GM23248 (cell line): ENCODE measurements around the gene CTU2. TPM values are rescaled to one million over a fixed set of nuclear protein-coding genes. Genes with fewer than 3 reads are reported as not detected.

ENCODE experiments used
- DNase-seq: peaks from one replicate; pipeline ENCODE4 v3.0.0-alpha.2; 2015
- H2AFZ ChIP-seq: fragments of 200-600 bp; sonication (generic); 2 replicates; pipeline ENCODE4 v1.6.1; 2016; ENCODE audit warnings: antibody characterized with exemption
- H3F3A ChIP-seq: fragments of 200-600 bp; sonication (generic); 2 replicates; pipeline ENCODE4 v1.6.1; 2016; ENCODE audit warnings: mild to moderate bottlenecking, antibody characterized with exemption, mixed run types; ENCODE audit not compliant: insufficient read depth
- H3K27ac ChIP-seq: fragments of 200-600 bp; sonication (generic); 2 replicates; pipeline ENCODE4 v1.5.1; 2016; ENCODE audit warnings: mild to moderate bottlenecking
- H3K27me3 ChIP-seq: fragments of 200-600 bp; sonication (generic); replicated peaks from 2 replicates; pipeline ENCODE4 v1.6.1; 2016; ENCODE audit warnings: mild to moderate bottlenecking; ENCODE audit not compliant: insufficient read depth
- H3K36me3 ChIP-seq: fragments of 200-600 bp; sonication (generic); 2 replicates; pipeline ENCODE4 v1.6.1; 2016; ENCODE audit warnings: low read depth, mild to moderate bottlenecking
- H3K4me1 ChIP-seq: fragments of 200-600 bp; sonication (generic); 2 replicates; pipeline ENCODE4 v1.6.1; 2016; ENCODE audit warnings: mild to moderate bottlenecking; ENCODE audit not compliant: insufficient read depth
- H3K4me2 ChIP-seq: fragments of 200-600 bp; sonication (generic); one replicate; pipeline ENCODE4 v1.6.1; 2016; ENCODE audit warnings: mild to moderate bottlenecking; ENCODE audit not compliant: unreplicated experiment
- H3K4me3 ChIP-seq: fragments of 200-600 bp; sonication (generic); 2 replicates; pipeline ENCODE4 v1.5.1; 2016; ENCODE audit warnings: mild to moderate bottlenecking
- H3K79me2 ChIP-seq: fragments of 200-600 bp; sonication (generic); 2 replicates; pipeline ENCODE4 v1.6.1; 2016; ENCODE audit warnings: mild to moderate bottlenecking; ENCODE audit not compliant: insufficient read depth
- H3K9ac ChIP-seq: fragments of 200-600 bp; sonication (generic); 2 replicates; pipeline ENCODE4 v1.6.1; 2016; ENCODE audit warnings: mild to moderate bottlenecking
- H3K9me2 ChIP-seq: fragments of 200-600 bp; sonication (generic); 2 replicates; pipeline ENCODE4 v1.6.1; 2016; ENCODE audit warnings: mixed run types, mild to moderate bottlenecking, moderate library complexity; ENCODE audit not compliant: insufficient read depth
- H3K9me3 ChIP-seq: fragments of 200-600 bp; sonication (generic); one replicate; pipeline ENCODE4 v1.6.1; 2017; ENCODE audit warnings: low read depth
- H4K20me1 ChIP-seq: fragments of 200-600 bp; sonication (generic); 2 replicates; pipeline ENCODE4 v1.6.0; 2016; ENCODE audit not compliant: insufficient read depth
- EZH2 ChIP-seq: fragments of 200-600 bp; sonication (generic); IDR thresholded peaks from 2 replicates; pipeline ENCODE4 v1.6.1; 2018; ENCODE audit warnings: antibody characterized with exemption, mild to moderate bottlenecking; ENCODE audit not compliant: insufficient read depth, poor library complexity, severe bottlenecking
- EZH2phosphoT487 ChIP-seq: fragments of 200-600 bp; sonication (generic); IDR thresholded peaks from 2 replicates; pipeline ENCODE4 v1.6.1; 2018; ENCODE audit warnings: antibody characterized with exemption, moderate library complexity, mild to moderate bottlenecking, low read depth; ENCODE audit not compliant: insufficient read depth
- WGBS, 2 experiments: methylation state at CpG; one replicate each; pipeline ENCODE4 v1.1.6; 2015 to 2017; ENCODE audit warnings: low lambda C conversion rate in 2 of 2, low coverage in 1 of 2; ENCODE audit errors: missing lambda C conversion rate in 2 of 2; 5-methylcytosine and 5-hydroxymethylcytosine counted together
- in situ Hi-C: fragments of 300-500 bp; cut with MboI; formaldehyde crosslinking; loops from 2 replicates; pipeline ENCODE4 v1.15.0; 2020
- polyA plus RNA-seq: library from polyadenylated mRNA; unstranded; fragments of >200 nt; fragmentation: Nextera tagmentation; extraction: Ambion mirVana; gene quantifications from 2 replicates; pipeline ENCODE4 v1.2.1, GENCODE V29; 2016
- total RNA-seq: library from RNA; depleted of rRNA; stranded (reverse); fragments of >200 nt; shearing (Covaris generic); gene quantifications from 2 replicates; pipeline ENCODE4 v1.2.3, GENCODE V29; 2014

CTU2 gene
- total and polyA plus RNA-seq, 2 experiments from 2014 or later: 16.1 to 20.4 TPM

- in situ Hi-C loops: no loop called here
- no peaks in the 10 kb centered on the region; the same call in 1 of the 2 replicates for H4K20me1 ChIP-seq
- DNase-seq: no peak
These were observed 36.7 kb downstream of the CTU2 start for GRCh38 chr16:88742896-88743605.

GRCh38 chr16:88743693-88744576 lies 37.6 kb downstream of the CTU2 start:
- peak; percentile 78 for DNase-seq
- 69 to 71% methylated on average over 27 to 32 of the region's 32 CpGs for WGBS, 2 experiments
- in situ Hi-C loops: no loop called here

More at GRCh38 chr16:88742896-88743605, 36.7 kb downstream of the CTU2 start:
- no peak overlapping the region for H3K9ac ChIP-seq
- no peak overlapping the region for H3K4me3 ChIP-seq
- no peaks in the 10 kb centered on the region for H3F3A ChIP-seq
- H3K9me3 ChIP-seq: no peaks in the 10 kb centered on the region
- no peak overlapping the region for H2AFZ ChIP-seq
- peaks cover 56% of the 10 kb centered on the region for H3K79me2 ChIP-seq
- no peak overlapping the region for H3K27ac ChIP-seq
- no peaks in the 10 kb centered on the region for H3K9me2 ChIP-seq
- no peaks in the 10 kb centered on the region for H3K4me1 ChIP-seq
- H3K4me2 ChIP-seq: no peak overlapping the region
- TF ChIP-seq EZH2phosphoT487 (no peak), EZH2 (no peak)
- H3K36me3 ChIP-seq: 0 out of 2 replicates have a peak, but pooled peaks cover under 1% of the 10 kb centered on the region
- no peaks in the 10 kb centered on the region for H3K27me3 ChIP-seq
- 89 to 93% methylated on average over 16 to 17 of the region's 19 CpGs for WGBS, 2 experiments

GRCh38 chr16:88744577-88745521 lies 38.5 kb downstream of the CTU2 start:
- Histone ChIP-seq H3K9me2 (no peaks in the 10 kb centered on the region), H3K4me3 (no peak overlapping the region), H3F3A (no peaks in the 10 kb centered on the region), H2AFZ (no peak overlapping the region), H3K79me2 (peaks cover 74% of the 10 kb centered on the region), H3K9ac (no peak overlapping the region), H3K27ac (no peak overlapping the region), H3K4me1 (no peaks in the 10 kb centered on the region), H3K4me2 (no peak overlapping the region), H3K36me3 (no peaks in the 10 kb centered on the region), H4K20me1 (no peaks in the 10 kb centered on the region; the same call in 1 of the 2 replicates), H3K27me3 (no peaks in the 10 kb centered on the region), H3K9me3 (no peaks in the 10 kb centered on the region)
- DNase-seq: no peak
- in situ Hi-C loops: no loop called here
- TF ChIP-seq EZH2phosphoT487 (no peak), EZH2 (no peak)
- WGBS, 2 experiments: 87 to 90% methylated on average over 22 to 35 of the region's 39 CpGs

More at GRCh38 chr16:88743693-88744576, 37.6 kb downstream of the CTU2 start:
- H3K27ac ChIP-seq: no peak overlapping the region
- H4K20me1 ChIP-seq: no peaks in the 10 kb centered on the region; the same call in 1 of the 2 replicates
- no peaks in the 10 kb centered on the region for H3K4me1 ChIP-seq
- H2AFZ ChIP-seq: no peak overlapping the region
- no peaks in the 10 kb centered on the region for H3K36me3 ChIP-seq
- H3K9me3 ChIP-seq: no peaks in the 10 kb centered on the region
- H3K9me2 ChIP-seq: no peaks in the 10 kb centered on the region
- H3K4me2 ChIP-seq: no peak overlapping the region
- H3K27me3 ChIP-seq: no peaks in the 10 kb centered on the region
- H3K4me3 ChIP-seq: no peak overlapping the region
- no peaks in the 10 kb centered on the region for H3F3A ChIP-seq
- H3K9ac ChIP-seq: no peak overlapping the region
- peaks cover 65% of the 10 kb centered on the region for H3K79me2 ChIP-seq
- TF ChIP-seq EZH2phosphoT487 (no peak), EZH2 (no peak)

GRCh38 chr16:88746506-88746905 lies 40.2 kb downstream of the CTU2 start:
- 34 to 39% methylated on average over 16 to 17 of the region's 17 CpGs for WGBS, 2 experiments
- in situ Hi-C loops: no loop called here
- Histone ChIP-seq H4K20me1 (no peaks in the 10 kb centered on the region; the same call in 1 of the 2 replicates), H2AFZ (no peak overlapping the region), H3K79me2 (peaks cover 91% of the 10 kb centered on the region), H3K9me2 (no peaks in the 10 kb centered on the region), H3K27ac (no peak overlapping the region), H3K4me3 (no peak overlapping the region), H3K27me3 (no peaks in the 10 kb centered on the region), H3K9me3 (no peaks in the 10 kb centered on the region), H3K4me1 (no peaks in the 10 kb centered on the region), H3K9ac (no peak overlapping the region; the same call in 1 of the 2 replicates), H3K4me2 (no peak overlapping the region), H3K36me3 (no peaks in the 10 kb centered on the region), H3F3A (no peaks in the 10 kb centered on the region)
- no peak for TF ChIP-seq EZH2
- no peak for TF ChIP-seq EZH2phosphoT487
- no peak for DNase-seq
